A673 (cell line): Measurements from ENCODE around the gene HLA-A. TPM values are rescaled to one million over a fixed set of nuclear protein-coding genes. Genes with fewer than 3 reads are reported as not detected.

ENCODE experiments used
- BruUV-seq: library from RNA; stranded (reverse); fragments of 400-500 nt; replicated peaks from 2 replicates; lab custom pipeline; 2021; lab: Mats Ljungman, UMichigan
- CTCF ChIA-PET: fragments of 300-600 bp; sonication (Branson Sonifier 250); formaldehyde crosslinking; loops from one replicate; lab custom pipeline; 2022; ENCODE audit warnings: antibody characterized with exemption; lab: Charles Lee
- POLR2A ChIA-PET: fragments of 300-600 bp; sonication (Branson Sonifier 250); formaldehyde crosslinking; loops from one replicate; lab custom pipeline; 2022; ENCODE audit warnings: antibody characterized with exemption; ENCODE audit not compliant: low non-redundant PET; lab: Charles Lee
- DNase-seq: peaks from one replicate; pipeline ENCODE4 v3.0.0-alpha.2; 2015; ENCODE audit warnings: low spot score
- H3K27ac ChIP-seq: fragments of 200-600 bp; sonication (generic); 2 replicates; pipeline ENCODE4 v1.5.1; 2016; ENCODE audit warnings: mixed run types, low read depth, mild to moderate bottlenecking, mixed read lengths, antibody characterized with exemption, low read length; ENCODE audit not compliant: poor library complexity, severe bottlenecking
- H3K27me3 ChIP-seq: fragments of 200-600 bp; sonication (generic); replicated peaks from 2 replicates; pipeline ENCODE4 v1.6.1; 2017; ENCODE audit warnings: mixed run types, low read depth, mild to moderate bottlenecking, mixed read lengths, antibody characterized with exemption, low read length; ENCODE audit not compliant: insufficient read depth, poor library complexity
- H3K36me3 ChIP-seq: fragments of 200-600 bp; sonication (generic); 2 replicates; pipeline ENCODE4 v1.6.1; 2016; ENCODE audit warnings: mixed run types, mild to moderate bottlenecking, mixed read lengths, antibody characterized with exemption, low read length; ENCODE audit not compliant: insufficient read depth, poor library complexity, severe bottlenecking
- H3K4me1 ChIP-seq: fragments of 200-600 bp; sonication (generic); 2 replicates; pipeline ENCODE4 v1.6.1; 2017; ENCODE audit warnings: mixed run types, mild to moderate bottlenecking, mixed read lengths, antibody characterized with exemption, low read length; ENCODE audit not compliant: insufficient read depth, poor library complexity, severe bottlenecking
- H3K4me3 ChIP-seq: fragments of 200-600 bp; sonication (generic); 2 replicates; pipeline ENCODE4 v1.5.1; 2016; ENCODE audit warnings: low read depth, mixed run types, mild to moderate bottlenecking, mixed read lengths, low read length; ENCODE audit not compliant: poor library complexity, severe bottlenecking
- H3K9me3 ChIP-seq: fragments of 200-600 bp; sonication (generic); 2 replicates; pipeline ENCODE4 v1.6.1; 2016; ENCODE audit warnings: mixed run types, low read depth, mild to moderate bottlenecking, mixed read lengths, antibody characterized with exemption, low read length; ENCODE audit not compliant: poor library complexity, severe bottlenecking
- CTCF ChIP-seq: fragments of 300-800, 200-600 bp; sonication (generic); conservative IDR thresholded peaks from 2 replicates; pipeline ENCODE4 v1.5.1; 2017; ENCODE audit warnings: low read depth, mild to moderate bottlenecking, antibody characterized with exemption, low read length, moderate library complexity, mixed read lengths
- EZH2 ChIP-seq: fragments of 200-600 bp; sonication (generic); IDR thresholded peaks from 2 replicates; pipeline ENCODE4 v1.6.1; 2017; ENCODE audit warnings: borderline replicate concordance, low read depth, mild to moderate bottlenecking, mixed read lengths, antibody characterized with exemption, low read length; ENCODE audit not compliant: poor library complexity, severe bottlenecking
- intact Hi-C: fragments of 100-400 bp; cut with micrococcal nuclease; formaldehyde crosslinking; loops from one replicate; pipeline ENCODE4 v1.10.0; 2022; ENCODE audit not compliant: unreplicated experiment
- total RNA-seq: library from RNA; stranded (reverse); gene quantifications from 2 replicates; pipeline ENCODE4 v1.2.3, GENCODE V29; 2021

Gene HLA-A
- total RNA-seq, 1 experiment from 2014 or later: 190 TPM

- POLR2A ChIA-PET: no interaction called here
- H3K27ac ChIP-seq: no peak overlapping the region
- H3K4me3 ChIP-seq: no peak overlapping the region
- H3K9me3 ChIP-seq: no peaks in the 10 kb centered on the region
- TF ChIP-seq CTCF: no peak
- TF ChIP-seq EZH2: no peak
- no TSS peak for BruUV-seq
- intact Hi-C loops: loop anchor here (2.0 kb wide), 1 partner anchor 24 kb away; no protein-coding TSS in a partner anchor
- CTCF ChIA-PET: no interaction called here
- H3K4me1 ChIP-seq: no peaks in the 10 kb centered on the region
- H3K36me3 ChIP-seq: no peaks in the 10 kb centered on the region
- no peak for DNase-seq
- H3K27me3 ChIP-seq: no peaks in the 10 kb centered on the region
These were observed 10.7 kb downstream of the HLA-A start for GRCh38 chr6:29953001-29953441.

- no peaks in the 10 kb centered on the region for H3K27me3 ChIP-seq
- TF ChIP-seq EZH2 (no peak), CTCF (no peak)
- DNase-seq: no peak
- H3K4me3 ChIP-seq: no peak overlapping the region
- intact Hi-C loops: loop anchor here (2.0 kb wide), 1 partner anchor 23 kb away; no protein-coding TSS in a partner anchor
- no peaks in the 10 kb centered on the region for H3K4me1 ChIP-seq
- no peaks in the 10 kb centered on the region for H3K9me3 ChIP-seq
- BruUV-seq: no TSS peak
- ChIA-PET CTCF (no interaction called here), POLR2A (no interaction called here)
- no peaks in the 10 kb centered on the region for H3K36me3 ChIP-seq
- H3K27ac ChIP-seq: no peak overlapping the region
These were observed 11.4 kb downstream of the HLA-A start for GRCh38 chr6:29953686-29954085.

GRCh38 chr6:29954272-29954671 is 11.9 kb downstream of the HLA-A start:
- H3K27ac ChIP-seq: no peak overlapping the region
- no peaks in the 10 kb centered on the region for H3K4me1 ChIP-seq
- no peaks in the 10 kb centered on the region for H3K36me3 ChIP-seq
- H3K4me3 ChIP-seq: no peak overlapping the region
- intact Hi-C loops: no loop called here
- ChIA-PET POLR2A (interaction anchor here (1.1 kb wide), 1 partner anchor 156 kb away, joined by 3 read pairs; no protein-coding TSS in a partner anchor), CTCF (no interaction called here)
- no peaks in the 10 kb centered on the region for H3K27me3 ChIP-seq
- no TSS peak for BruUV-seq
- TF ChIP-seq CTCF: no peak
- no peak for TF ChIP-seq EZH2
- DNase-seq: no peak
- H3K9me3 ChIP-seq: no peaks in the 10 kb centered on the region
